Transverse colon (tissue), 4 donors: Measurements from ENCODE around the gene PRPF8. TPM values are rescaled to one million over a fixed set of nuclear protein-coding genes. Genes with fewer than 3 reads are reported as not detected.

Experiments
- DNase-seq: peaks from one replicate; pipeline ENCODE4 v3.0.0-alpha.2; 2019
- H3K27ac ChIP-seq, 4 donors: fragments of 200-600 bp; sonication (generic); 2 replicates each; pipeline ENCODE4 v1.5.1; 2016 to 2018; ENCODE audit warnings: inconsistent platforms in 4 of 4
- H3K27me3 ChIP-seq: fragments of 200-600 bp; sonication (generic); 2 replicates; pipeline ENCODE4 v1.5.1; 2017; ENCODE audit warnings: inconsistent platforms
- H3K36me3 ChIP-seq, 4 donors: fragments of 200-600 bp; sonication (generic); 2 replicates each; pipeline ENCODE4 v1.5.1; 2017 to 2019; ENCODE audit warnings: inconsistent platforms in 4 of 4
- H3K4me1 ChIP-seq, 4 donors: fragments of 200-600 bp; sonication (generic); 2 replicates each; pipeline ENCODE4 v1.5.1; 2017 to 2020; ENCODE audit warnings: inconsistent platforms in 4 of 4
- H3K4me3 ChIP-seq, 4 donors: fragments of 200-600 bp; sonication (generic); 1 replicate in 1 of 4; 2 replicates in 3 of 4; pipeline versions ENCODE4 v1.5.1 to v1.6.1; 2017 to 2019; ENCODE audit warnings: inconsistent platforms in 4 of 4
- H3K9me3 ChIP-seq, 2 donors: fragments of 200-600 bp; sonication (generic); 2 replicates each; pipeline ENCODE4 v1.5.1; 2017 to 2019; ENCODE audit warnings: inconsistent platforms in 2 of 2
- CTCF ChIP-seq, 5 experiments: fragments of 200-600 bp in 3 of 5; fragments of 450-650 bp in 2 of 5; sonication (generic) in 3 of 5; IDR thresholded peaks; 1 replicate in 2 of 5; 2 replicates in 3 of 5; pipeline ENCODE4 v1.5.1; 2016 to 2017; ENCODE audit warnings: antibody characterized with exemption in 5 of 5, inconsistent platforms in 3 of 5, mild to moderate bottlenecking in 2 of 5, moderate library complexity in 1 of 5
- EP300 ChIP-seq: sonication (generic); formaldehyde crosslinking; IDR thresholded peaks from one replicate; pipeline ENCODE4 v1.6.1; 2017; ENCODE audit warnings: antibody characterized with exemption, low read depth
- POLR2A ChIP-seq: fragments of 450-650 bp; IDR thresholded peaks from one replicate; pipeline ENCODE4 v1.6.1; 2016; ENCODE audit warnings: antibody characterized with exemption, mild to moderate bottlenecking, moderate library complexity
- POLR2AphosphoS5 ChIP-seq, 3 donors: sonication (generic); formaldehyde crosslinking; IDR thresholded peaks; one replicate each; pipeline ENCODE4 v1.6.1; 2016; ENCODE audit warnings: antibody characterized with exemption in 3 of 3
- WGBS, 2 donors: methylation state at CpG; one replicate each; pipeline ENCODE4 v1.1.5; 2018; ENCODE audit warnings: low coverage in 1 of 2; 5-methylcytosine and 5-hydroxymethylcytosine counted together
- in situ Hi-C, 4 donors: fragments of 200-750 bp; cut with MboI; loops; one replicate each; pipeline versions ENCODE4 v1.15.0 to v1.15.1; 2017; ENCODE audit warnings: low sequenced_read_pairs in 3 of 4, low pct_ligation_motif_present in 1 of 4, low pct_unique_long_range_greater_than_20kb in 1 of 4
- intact Hi-C: fragments of 100-400 bp; cut with DNase I; formaldehyde crosslinking; loops from one replicate; pipeline ENCODE4 v1.15.1; 2023; ENCODE audit warnings: low total_unique reads
- total RNA-seq, 4 donors: library from RNA; depleted of rRNA; stranded (reverse); fragments of >200 nt; gene quantifications; one replicate each; pipeline ENCODE4 v1.1.0, GENCODE V29; 2016

Gene PRPF8
- total RNA-seq, 4 donors from 2014 or later, result 155 to 410 (median 169) TPM

- no peak for DNase-seq
- H3K4me1 ChIP-seq, result peaks cover 0 to 10% (median 3%) of the 10 kb centered on the region in 4 donors
- intact Hi-C loops, result no loop called here
- no peaks in the 10 kb centered on the region for H3K9me3 ChIP-seq
- no peak overlapping the region for H3K4me3 ChIP-seq
- no peaks in the 10 kb centered on the region for H3K27me3 ChIP-seq
- TF ChIP-seq EP300 (no peak), POLR2AphosphoS5 (IDR thresholded peaks at IDR 0.05) (no peak), POLR2A (no peak), CTCF (IDR thresholded peaks at IDR 0.05) (no peak)
- WGBS, 2 donors, result 86% methylated on average over 10 of the region's 10 CpGs
- no peaks in the 10 kb centered on the region for H3K36me3 ChIP-seq
- in situ Hi-C loops, result no loop called here
- peak overlapping the region in 2 of 4 donors; percentile 19 to 20 for H3K27ac ChIP-seq
These were observed 73.0 kb downstream of the PRPF8 start for GRCh38 chr17:1611715-1612114.

GRCh38 chr17:1608676-1609075 is 76.0 kb downstream of the PRPF8 start:
- WGBS, 2 donors, result 76 to 93% methylated on average over 3 to 7 of the region's 7 CpGs
- Histone ChIP-seq H3K27ac (peak overlapping the region in 2 of 4 donors; percentile 42 to 53), H3K36me3 (no peaks in the 10 kb centered on the region), H3K4me1 (peaks cover 0 to 14% (median 3%) of the 10 kb centered on the region in 4 donors), H3K4me3 (no peak overlapping the region), H3K27me3 (no peaks in the 10 kb centered on the region), H3K9me3 (no peaks in the 10 kb centered on the region)
- no peak for DNase-seq
- intact Hi-C loops (no loop called here), in situ Hi-C loops (no loop called here)
- TF ChIP-seq POLR2A, result no peak
- TF ChIP-seq POLR2AphosphoS5 (IDR thresholded peaks at IDR 0.05), result no peak
- no peak for TF ChIP-seq CTCF (IDR thresholded peaks at IDR 0.05)
- TF ChIP-seq EP300, result no peak

- in situ Hi-C loops (no loop called here), intact Hi-C loops (no loop called here)
- H3K27me3 ChIP-seq, result no peaks in the 10 kb centered on the region
- peaks cover 0 to 14% (median 3%) of the 10 kb centered on the region in 4 donors for H3K4me1 ChIP-seq
- no peak for TF ChIP-seq POLR2AphosphoS5 (IDR thresholded peaks at IDR 0.05)
- TF ChIP-seq EP300, result no peak
- no peak for TF ChIP-seq CTCF (IDR thresholded peaks at IDR 0.05)
- TF ChIP-seq POLR2A, result no peak
- WGBS, 2 donors, result 71% methylated on average over 5 of the region's 5 CpGs; no CpG with 5 or more reads in 1 of the 2 donors
- no peaks in the 10 kb centered on the region for H3K9me3 ChIP-seq
- DNase-seq, result no peak
- peak overlapping the region; percentile 42 to 60 (median 48) for H3K27ac ChIP-seq
- no peak overlapping the region for H3K4me3 ChIP-seq
- H3K36me3 ChIP-seq, result no peaks in the 10 kb centered on the region
These were observed 76.7 kb downstream of the PRPF8 start for GRCh38 chr17:1607971-1608320.

- 60 to 70% methylated on average over 2 to 26 of the region's 26 CpGs for WGBS, 2 donors
- Histone ChIP-seq H3K36me3 (no peaks in the 10 kb centered on the region), H3K27me3 (no peaks in the 10 kb centered on the region), H3K27ac (peak overlapping the region; percentile 42 to 60 (median 48)), H3K4me3 (no peak overlapping the region), H3K9me3 (no peaks in the 10 kb centered on the region), H3K4me1 (peaks cover 0 to 14% (median 3%) of the 10 kb centered on the region in 4 donors)
- in situ Hi-C loops, result no loop called here
- TF ChIP-seq EP300 (no peak), POLR2AphosphoS5 (IDR thresholded peaks at IDR 0.05) (no peak), POLR2A (no peak), CTCF (IDR thresholded peaks at IDR 0.05) (no peak)
- intact Hi-C loops, result no loop called here
- DNase-seq, result no peak
These were observed 78.2 kb downstream of the PRPF8 start for GRCh38 chr17:1606352-1606985.
